GM18505 (cell line): ENCODE data around the gene GNAS-AS1.

Source experiments
- ATAC-seq: cut with Tn5 transposase; IDR thresholded peaks from one replicate; pipeline ENCODE4 v1.9.1; 2021; ENCODE audit not compliant: unreplicated experiment
- POLR2A ChIP-seq: IDR thresholded peaks from 4 replicates; pipeline ENCODE4 v1.6.1; 2011; ENCODE audit warnings: borderline replicate concordance; ENCODE audit not compliant: insufficient read depth, insufficient read length; ENCODE audit errors: extremely low read depth

The GNAS-AS1 gene

DNA sequence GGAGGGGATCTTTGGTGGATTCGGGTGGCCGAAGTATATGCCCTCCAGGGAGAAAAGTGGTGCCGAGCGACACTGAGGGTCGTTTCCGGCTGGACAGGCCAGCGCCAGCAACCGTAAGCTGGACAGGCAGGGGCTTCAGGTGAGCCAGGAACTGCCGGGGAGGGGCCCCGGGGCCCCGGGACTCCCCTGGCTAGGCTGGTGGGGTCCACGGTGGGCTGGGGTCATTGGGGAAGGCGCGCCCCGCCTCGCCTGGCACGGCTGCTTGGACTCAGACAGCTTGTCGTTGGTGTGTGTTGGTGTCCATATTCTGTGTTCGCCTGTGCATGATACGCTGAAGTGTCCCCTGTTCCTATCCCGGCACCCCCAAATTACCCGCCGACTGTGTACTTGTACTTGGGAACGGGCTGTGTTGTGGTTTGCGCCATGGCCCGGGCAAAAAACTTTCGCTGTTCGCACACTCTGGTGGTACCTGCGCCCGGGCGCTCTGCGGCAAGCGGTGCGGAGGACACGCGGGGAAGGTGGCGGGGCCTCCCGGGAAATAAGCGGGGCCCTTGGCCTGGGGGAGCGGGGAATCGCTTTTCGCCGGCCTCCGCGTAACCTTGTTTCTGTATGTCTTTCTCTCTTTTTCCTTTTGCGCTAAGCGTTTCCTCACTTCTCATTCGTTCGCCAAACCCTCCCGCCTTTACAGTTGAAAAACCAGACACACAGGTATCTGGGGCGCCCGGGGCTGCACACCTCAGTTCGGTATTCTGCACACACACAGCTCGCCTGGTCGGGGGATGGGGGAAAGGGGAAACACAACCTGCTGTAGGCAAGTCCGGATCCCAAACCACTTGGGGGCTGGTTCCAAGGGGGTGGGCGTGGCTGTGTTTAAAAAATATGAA is 5.0 kb upstream of the GNAS-AS1 start:
- TF ChIP-seq POLR2A: no peak
- no peak for ATAC-seq

GRCh38 chr20:58854638-58855471 is 4.2 kb upstream of the GNAS-AS1 start:
- no peak for ATAC-seq
- TF ChIP-seq POLR2A: no peak

DNA sequence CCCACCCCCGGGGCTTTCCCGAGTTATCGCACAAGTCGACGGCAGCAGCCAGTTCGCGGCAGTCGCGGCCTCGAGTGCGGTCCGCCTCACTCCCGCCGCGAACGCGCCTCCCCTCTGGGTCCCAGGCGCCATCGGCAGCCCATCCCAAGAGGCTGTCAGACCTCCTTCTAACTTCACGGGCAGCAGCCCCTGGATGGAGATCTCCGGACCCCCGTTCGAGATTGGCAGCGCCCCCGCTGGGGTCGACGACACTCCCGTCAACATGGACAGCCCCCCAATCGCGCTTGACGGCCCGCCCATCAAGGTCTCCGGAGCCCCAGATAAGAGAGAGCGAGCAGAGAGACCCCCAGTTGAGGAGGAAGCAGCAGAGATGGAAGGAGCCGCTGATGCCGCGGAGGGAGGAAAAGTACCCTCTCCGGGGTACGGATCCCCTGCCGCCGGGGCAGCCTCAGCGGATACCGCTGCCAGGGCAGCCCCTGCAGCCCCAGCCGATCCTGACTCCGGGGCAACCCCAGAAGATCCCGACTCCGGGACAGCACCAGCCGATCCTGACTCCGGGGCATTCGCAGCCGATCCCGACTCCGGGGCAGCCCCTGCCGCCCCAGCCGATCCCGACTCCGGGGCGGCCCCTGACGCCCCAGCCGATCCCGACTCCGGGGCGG is 3.4 kb upstream of the GNAS-AS1 start:
- no peak for ATAC-seq

DNA sequence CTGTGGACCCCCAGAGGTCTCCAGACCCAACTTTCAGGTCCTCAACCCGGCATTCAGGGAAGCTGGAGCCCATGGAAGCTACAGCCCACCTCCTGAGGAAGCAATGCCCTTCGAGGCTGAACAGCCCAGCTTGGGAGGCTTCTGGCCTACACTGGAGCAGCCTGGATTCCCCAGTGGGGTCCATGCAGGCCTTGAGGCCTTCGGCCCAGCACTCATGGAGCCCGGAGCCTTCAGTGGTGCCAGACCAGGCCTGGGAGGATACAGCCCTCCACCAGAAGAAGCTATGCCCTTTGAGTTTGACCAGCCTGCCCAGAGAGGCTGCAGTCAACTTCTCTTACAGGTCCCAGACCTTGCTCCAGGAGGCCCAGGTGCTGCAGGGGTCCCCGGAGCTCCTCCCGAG is 2.8 kb upstream of the GNAS-AS1 start:
- no peak for TF ChIP-seq POLR2A
- ATAC-seq: no peak

More for the DNA sequence above, 3.4 kb upstream of the GNAS-AS1 start:
- no peak for TF ChIP-seq POLR2A

- ATAC-seq: no peak
- TF ChIP-seq POLR2A: no peak
Observed at GRCh38 chr20:58852543-58853271, 2.0 kb upstream of the GNAS-AS1 start, which contains the start of gene GNAS. GNAS (plus strand) TSS chr20:58852716.

GRCh38 chr20:58851969-58852458 is 1.3 kb upstream of the GNAS-AS1 start:
- ATAC-seq: no peak
- no peak for TF ChIP-seq POLR2A

DNA sequence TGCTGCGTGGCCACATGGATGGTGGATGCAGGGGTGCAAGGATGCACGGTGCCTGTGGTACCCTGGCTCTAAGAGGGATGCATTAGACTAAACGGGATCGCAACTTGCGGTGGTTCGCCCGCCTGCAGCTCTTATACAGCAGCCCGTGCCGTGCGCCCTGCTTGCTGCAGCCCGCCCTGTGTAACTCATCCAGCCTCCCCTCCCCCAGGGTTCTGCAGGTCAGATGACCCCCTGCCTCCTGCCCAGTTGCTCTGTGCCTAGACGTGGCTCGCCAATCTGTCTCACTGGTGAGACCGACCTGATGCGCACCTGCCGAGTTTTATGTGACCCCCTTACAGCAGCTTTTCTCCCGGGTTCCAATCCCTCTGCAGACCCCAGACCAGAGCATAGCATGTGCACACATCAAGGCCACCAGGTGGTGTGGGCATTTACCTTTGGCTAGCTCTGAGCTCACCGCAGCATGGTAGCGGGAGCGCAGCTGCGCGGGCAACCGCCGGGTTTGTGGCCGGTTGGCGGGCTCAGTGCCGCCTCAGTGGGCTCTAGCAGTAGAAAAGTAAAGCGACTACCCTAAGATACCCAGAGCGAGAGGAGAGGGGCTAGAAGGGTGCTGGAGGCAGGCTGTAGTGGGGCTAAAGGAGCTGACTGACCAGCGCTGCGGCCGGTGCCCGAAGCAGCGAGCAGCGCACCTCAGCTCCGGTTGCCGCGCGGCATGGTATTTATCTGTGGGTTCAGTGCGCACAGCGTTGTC is 693 bp upstream of the GNAS-AS1 start:
- TF ChIP-seq POLR2A: no peak
- ATAC-seq: no peak

GRCh38 chr20:58847463-58847862 is 3.2 kb downstream of the GNAS-AS1 start:
- no peak for TF ChIP-seq POLR2A
- ATAC-seq: no peak

- no peak for ATAC-seq
- no peak for TF ChIP-seq POLR2A
Observed at GRCh38 chr20:58845706-58846105, 5.0 kb downstream of the GNAS-AS1 start.

- no peak for ATAC-seq
- no peak for TF ChIP-seq POLR2A
Observed at GRCh38 chr20:58843128-58843556, 7.6 kb downstream of the GNAS-AS1 start.

DNA sequence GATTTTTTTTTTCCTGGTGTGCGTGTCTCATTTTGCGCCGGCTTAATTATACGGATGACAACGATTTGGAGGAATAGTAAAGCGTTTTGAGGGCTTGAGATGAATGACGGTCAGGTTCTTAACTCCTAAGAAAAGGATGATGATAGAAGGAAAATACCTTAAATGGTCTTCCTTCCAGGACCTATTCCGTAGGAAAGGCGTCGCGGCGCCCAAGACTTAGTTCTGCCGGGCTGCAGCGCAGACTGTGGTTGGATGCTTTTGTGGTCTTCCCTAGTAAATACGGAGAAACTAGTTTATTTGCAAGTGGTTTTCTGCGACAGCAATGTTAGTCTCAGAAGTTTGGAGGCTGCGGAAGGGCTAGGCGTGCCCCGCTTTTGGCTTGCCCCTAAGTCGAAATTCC is 8.4 kb downstream of the GNAS-AS1 start:
- TF ChIP-seq POLR2A: no peak
- no peak for ATAC-seq
